Measurements from ENCODE around the gene BRCA1. TPM values are rescaled to one million over a fixed set of nuclear protein-coding genes. Genes with fewer than 3 reads are reported as not detected.
"Not testable (repeated sequence)": the region's sequence is repeated elsewhere in the genome, so short reads cannot be mapped to it uniquely, and the experiment has no call there.

The BRCA1 gene
- total and polyA plus RNA-seq, 3 experiments from 2014 or later = 3.3 to 71.5 (median 66.8) TPM

DNA sequence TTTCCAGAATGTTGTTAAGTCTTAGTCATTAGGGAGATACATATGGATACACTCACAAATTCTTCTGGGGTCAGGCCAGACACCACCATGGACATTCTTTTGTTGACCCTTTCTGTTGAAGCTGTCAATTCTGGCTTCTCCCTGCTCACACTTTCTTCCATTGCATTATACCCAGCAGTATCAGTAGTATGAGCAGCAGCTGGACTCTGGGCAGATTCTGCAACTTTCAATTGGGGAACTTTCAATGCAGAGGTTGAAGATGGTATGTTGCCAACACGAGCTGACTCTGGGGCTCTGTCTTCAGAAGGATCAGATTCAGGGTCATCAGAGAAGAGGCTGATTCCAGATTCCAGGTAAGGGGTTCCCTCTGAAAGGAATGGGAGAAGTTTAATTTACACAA lies 54.3 kb downstream of the BRCA1 start:
- Mint-ChIP-seq H3K9me3 (no peaks in the 10 kb centered on the region), H3K27ac (no peak overlapping the region), H3K4me3 (no peak overlapping the region), H3K27me3 (no peaks in the 10 kb centered on the region), H3K4me1 (no peaks in the 10 kb centered on the region), H3K36me3 (no peaks in the 10 kb centered on the region)
- ChIA-PET POLR2A (no interaction called here), CTCF (no interaction called here)
- Histone ChIP-seq H3K27me3 (ENCODE audit: insufficient read depth, low read length, poor library complexity, severe bottlenecking) (no peaks in the 10 kb centered on the region), H3K36me3 (ENCODE audit: insufficient read depth, low read length) (no peaks in the 10 kb centered on the region), H3K27ac (ENCODE audit: low read depth, low read length) (no peak overlapping the region), H3K4me1 (ENCODE audit: insufficient read depth, low read length) (no peaks in the 10 kb centered on the region), H3K9me3 (ENCODE audit: low read length) (no peaks in the 10 kb centered on the region), H3K4me3 (ENCODE audit: low read length) (no peak overlapping the region)
- DNase-seq = no peak

- Mint-ChIP-seq H3K4me1 (no peaks in the 10 kb centered on the region), H3K27me3 (no peaks in the 10 kb centered on the region), H3K9me3 (no peaks in the 10 kb centered on the region), H3K36me3 (no peaks in the 10 kb centered on the region), H3K27ac (peak overlapping the region in 1 of 8 donors; percentile 27), H3K4me3 (no peak overlapping the region)
- no peaks in the 10 kb centered on the region for H3K9me3 ChIP-seq (ENCODE audit: low read length)
- no peak overlapping the region for H3K4me3 ChIP-seq (ENCODE audit: low read length)
- H3K36me3 ChIP-seq (ENCODE audit: insufficient read depth, low read length) = no peaks in the 10 kb centered on the region
- no peaks in the 10 kb centered on the region for H3K4me1 ChIP-seq (ENCODE audit: insufficient read depth, low read length)
- ChIA-PET POLR2A (no interaction called here), CTCF (no interaction called here)
- no peak overlapping the region for H3K27ac ChIP-seq (ENCODE audit: low read depth, low read length)
- no peak for DNase-seq
- no peaks in the 10 kb centered on the region for H3K27me3 ChIP-seq (ENCODE audit: insufficient read depth, low read length, poor library complexity, severe bottlenecking)
Observed at GRCh38 chr17:43070257-43070656, 54.9 kb downstream of the BRCA1 start.

- no peaks in the 10 kb centered on the region for H3K9me3 ChIP-seq (ENCODE audit: low read length)
Observed at GRCh38 chr17:43069368-43069898, 55.7 kb downstream of the BRCA1 start.

DNA sequence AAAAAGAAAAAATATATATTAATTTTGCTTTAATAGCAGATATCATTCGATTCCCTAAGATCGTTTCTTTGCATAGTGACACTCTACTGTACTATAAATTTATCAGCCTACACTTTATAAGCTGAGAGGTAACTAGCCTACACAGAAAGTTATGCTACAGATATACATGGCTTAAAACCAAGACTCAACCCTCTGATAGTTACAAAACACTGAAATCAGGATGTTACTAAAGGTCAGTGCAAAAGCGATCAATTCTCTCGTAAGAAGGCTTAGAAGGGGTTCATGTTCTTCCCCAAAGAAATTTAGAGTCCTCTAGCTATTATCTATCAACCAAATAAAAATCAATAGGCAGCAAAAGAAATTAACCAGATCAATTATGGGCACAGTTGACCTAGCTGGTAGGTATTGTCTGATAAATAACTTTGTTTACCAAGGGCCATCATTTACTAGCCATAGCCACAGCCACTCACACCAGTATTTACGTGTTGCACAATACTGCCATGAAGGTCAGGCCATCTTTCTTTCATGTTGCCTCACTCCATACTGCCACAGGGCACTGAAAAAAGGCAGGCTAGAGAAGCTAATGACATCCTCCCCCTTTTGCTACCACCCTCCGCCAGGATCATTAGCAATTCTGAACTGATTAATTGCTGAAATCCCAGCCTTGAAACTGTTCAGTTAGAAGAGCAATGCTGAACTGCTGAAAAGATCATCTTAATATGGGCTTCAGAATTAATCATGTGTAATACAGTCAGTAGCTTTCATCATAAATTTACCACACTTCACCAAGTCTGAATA lies 56.4 kb downstream of the BRCA1 start:
- Mint-ChIP-seq H3K36me3 (no peaks in the 10 kb centered on the region), H3K27ac (peak overlapping the region in 1 of 8 donors; percentile 26), H3K27me3 (no peaks in the 10 kb centered on the region), H3K4me3 (no peak overlapping the region), H3K4me1 (no peaks in the 10 kb centered on the region), H3K9me3 (no peaks in the 10 kb centered on the region)
- Histone ChIP-seq H3K27ac (ENCODE audit: low read depth, low read length) (no peak overlapping the region), H3K9me3 (ENCODE audit: low read length) (no peaks in the 10 kb centered on the region), H3K27me3 (ENCODE audit: insufficient read depth, low read length, poor library complexity, severe bottlenecking) (no peaks in the 10 kb centered on the region), H3K36me3 (ENCODE audit: insufficient read depth, low read length) (no peaks in the 10 kb centered on the region), H3K4me1 (ENCODE audit: insufficient read depth, low read length) (no peaks in the 10 kb centered on the region), H3K4me3 (ENCODE audit: low read length) (no peak overlapping the region)
- DNase-seq = no peak
- ChIA-PET POLR2A (no interaction called here), CTCF (interaction anchor here (0.6 kb wide), 1 partner anchor 17 kb away, joined by 3 read pairs; no protein-coding TSS in a partner anchor)

More at GRCh38 chr17:43069368-43069898, 55.7 kb downstream of the BRCA1 start:
- Mint-ChIP-seq H3K4me1 (no peaks in the 10 kb centered on the region), H3K36me3 (no peaks in the 10 kb centered on the region), H3K4me3 (no peak overlapping the region), H3K9me3 (no peaks in the 10 kb centered on the region), H3K27me3 (no peaks in the 10 kb centered on the region), H3K27ac (no peak overlapping the region)
- Histone ChIP-seq H3K4me3 (ENCODE audit: low read length) (no peak overlapping the region), H3K36me3 (ENCODE audit: insufficient read depth, low read length) (no peaks in the 10 kb centered on the region), H3K27me3 (ENCODE audit: insufficient read depth, low read length, poor library complexity, severe bottlenecking) (no peaks in the 10 kb centered on the region), H3K4me1 (ENCODE audit: insufficient read depth, low read length) (no peaks in the 10 kb centered on the region), H3K27ac (ENCODE audit: low read depth, low read length) (no peak overlapping the region)
- ChIA-PET POLR2A (interaction anchor here (0.5 kb wide), 1 partner anchor 47 kb away, joined by 3 read pairs; no protein-coding TSS in a partner anchor), CTCF (no interaction called here)
- no peak for DNase-seq

DNA sequence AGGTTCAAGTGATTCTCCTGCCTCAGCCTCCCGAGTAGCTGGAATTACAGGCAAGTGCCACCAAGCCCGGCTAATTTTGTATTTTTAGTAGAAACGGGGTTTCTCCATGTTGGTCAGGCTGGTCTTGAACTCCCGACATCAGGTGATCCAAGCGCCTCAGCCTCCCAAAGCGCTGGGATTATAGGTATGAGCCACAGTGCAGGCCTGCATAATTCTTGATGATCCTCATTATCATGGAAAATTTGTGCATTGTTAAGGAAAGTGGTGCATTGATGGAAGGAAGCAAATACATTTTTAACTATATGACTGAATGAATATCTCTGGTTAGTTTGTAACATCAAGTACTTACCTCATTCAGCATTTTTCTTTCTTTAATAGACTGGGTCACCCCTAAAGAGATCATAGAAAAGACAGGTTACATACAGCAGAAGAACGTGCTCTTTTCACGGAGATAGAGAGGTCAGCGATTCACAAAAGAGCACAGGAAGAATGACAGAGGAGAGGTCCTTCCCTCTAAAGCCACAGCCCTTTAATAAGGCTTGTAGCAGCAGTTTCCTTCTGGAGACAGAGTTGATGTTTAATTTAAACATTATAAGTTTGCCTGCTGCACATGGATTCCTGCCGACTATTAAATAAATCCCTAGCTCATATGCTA lies 62.1 kb downstream of the BRCA1 start:
- CTCF ChIA-PET = no interaction called here

GRCh38 chr17:43056051-43056450 lies 69.1 kb downstream of the BRCA1 start:
- no peak overlapping the region for H3K27ac Mint-ChIP-seq
- ChIA-PET CTCF (no interaction called here), POLR2A (no interaction called here)
- Histone ChIP-seq H3K4me1 (ENCODE audit: insufficient read depth, low read length) (no peaks in the 10 kb centered on the region), H3K4me3 (ENCODE audit: low read length) (no peak overlapping the region), H3K27me3 (ENCODE audit: insufficient read depth, low read length, poor library complexity, severe bottlenecking) (no peaks in the 10 kb centered on the region), H3K9me3 (ENCODE audit: low read length) (no peaks in the 10 kb centered on the region), H3K27ac (ENCODE audit: low read depth, low read length) (no peak overlapping the region), H3K36me3 (ENCODE audit: insufficient read depth, low read length) (no peaks in the 10 kb centered on the region)
- H3K4me1 Mint-ChIP-seq = no peaks in the 10 kb centered on the region
- H3K4me3 Mint-ChIP-seq = no peak overlapping the region
- H3K36me3 Mint-ChIP-seq = peaks cover 0 to 5% (median 0%) of the 10 kb centered on the region in 3 donors
- no peak for DNase-seq
- no peaks in the 10 kb centered on the region for H3K27me3 Mint-ChIP-seq
- H3K9me3 Mint-ChIP-seq = no peaks in the 10 kb centered on the region

More for the DNA sequence above, 62.1 kb downstream of the BRCA1 start:
- H3K4me1 ChIP-seq (ENCODE audit: insufficient read depth, low read length) = no peaks in the 10 kb centered on the region
- no peak overlapping the region for H3K4me3 ChIP-seq (ENCODE audit: low read length)
- no peak overlapping the region for H3K27ac ChIP-seq (ENCODE audit: low read depth, low read length)
- Mint-ChIP-seq H3K27me3 (no peaks in the 10 kb centered on the region), H3K36me3 (peaks cover 0 to 2% (median 0%) of the 10 kb centered on the region in 3 donors), H3K27ac (no peak overlapping the region), H3K4me1 (no peaks in the 10 kb centered on the region), H3K9me3 (no peaks in the 10 kb centered on the region), H3K4me3 (no peak overlapping the region)
- H3K36me3 ChIP-seq (ENCODE audit: insufficient read depth, low read length) = no peaks in the 10 kb centered on the region
- H3K9me3 ChIP-seq (ENCODE audit: low read length) = no peaks in the 10 kb centered on the region
- DNase-seq = no peak
- H3K27me3 ChIP-seq (ENCODE audit: insufficient read depth, low read length, poor library complexity, severe bottlenecking) = no peaks in the 10 kb centered on the region
- POLR2A ChIA-PET = no interaction called here

DNA sequence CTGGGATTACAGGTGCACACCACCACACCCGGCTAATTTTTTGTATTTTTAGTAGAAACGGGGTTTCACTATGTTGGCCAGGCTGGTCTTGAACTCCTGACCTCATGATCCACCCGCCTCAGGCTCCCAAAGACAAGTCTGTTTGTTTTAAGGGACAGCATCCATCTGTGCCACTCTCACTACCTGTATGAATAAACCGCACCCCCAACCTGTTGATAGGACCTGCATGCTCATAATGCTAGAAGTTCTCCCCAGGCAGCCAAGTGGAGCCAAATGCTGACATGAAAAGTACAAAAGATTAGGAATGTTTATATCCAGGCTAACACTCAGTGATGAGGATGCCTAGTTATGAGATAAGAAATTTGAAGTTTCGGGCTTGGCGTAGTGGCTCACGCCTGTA lies 72.2 kb downstream of the BRCA1 start:
- H3K27me3 Mint-ChIP-seq; H3K9me3 Mint-ChIP-seq; H3K27me3 ChIP-seq (ENCODE audit: insufficient read depth, low read length, poor library complexity, severe bottlenecking); H3K4me1 Mint-ChIP-seq; H3K27ac ChIP-seq (ENCODE audit: low read depth, low read length); DNase-seq; H3K27ac Mint-ChIP-seq; H3K36me3 ChIP-seq (ENCODE audit: insufficient read depth, low read length); POLR2A ChIA-PET; H3K9me3 ChIP-seq (ENCODE audit: low read length); H3K4me3 Mint-ChIP-seq; H3K36me3 Mint-ChIP-seq; H3K4me1 ChIP-seq (ENCODE audit: insufficient read depth, low read length); H3K4me3 ChIP-seq (ENCODE audit: low read length); CTCF ChIA-PET: not testable (repeated sequence)

DNA sequence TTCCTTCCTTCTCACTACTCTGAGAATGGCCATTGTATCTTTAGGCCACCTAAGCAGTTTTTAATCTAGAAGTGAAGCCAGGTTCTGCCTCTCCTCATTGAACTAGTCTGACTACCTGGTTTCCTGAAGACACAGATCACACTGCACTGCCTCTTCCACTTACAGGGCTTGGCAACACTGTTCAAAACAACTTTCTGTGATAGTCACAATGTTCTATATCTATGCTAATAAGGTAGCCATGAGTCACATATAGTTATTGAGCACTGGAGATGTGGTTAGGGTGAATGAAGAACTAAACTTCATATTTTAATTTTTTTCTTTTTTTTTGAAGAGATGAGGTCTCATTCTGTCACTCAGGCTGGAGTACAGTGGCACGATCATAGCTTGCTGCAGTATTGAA lies 73.2 kb downstream of the BRCA1 start:
- peak overlapping the region in 1 of 8 donors; percentile 50 for H3K27ac Mint-ChIP-seq
- Histone ChIP-seq H3K9me3 (ENCODE audit: low read length) (no peaks in the 10 kb centered on the region), H3K27me3 (ENCODE audit: insufficient read depth, low read length, poor library complexity, severe bottlenecking) (no peaks in the 10 kb centered on the region), H3K36me3 (ENCODE audit: insufficient read depth, low read length) (no peaks in the 10 kb centered on the region), H3K4me3 (ENCODE audit: low read length) (no peak overlapping the region), H3K4me1 (ENCODE audit: insufficient read depth, low read length) (no peaks in the 10 kb centered on the region), H3K27ac (ENCODE audit: low read depth, low read length) (no peak overlapping the region)
- H3K9me3 Mint-ChIP-seq = no peaks in the 10 kb centered on the region
- no peaks in the 10 kb centered on the region for H3K27me3 Mint-ChIP-seq
- no peaks in the 10 kb centered on the region for H3K4me1 Mint-ChIP-seq
- peaks cover 0 to 5% (median 0%) of the 10 kb centered on the region in 3 donors for H3K36me3 Mint-ChIP-seq
- ChIA-PET CTCF (no interaction called here), POLR2A (no interaction called here)
- DNase-seq = no peak
- H3K4me3 Mint-ChIP-seq = no peak overlapping the region

Measured in CD8-positive, alpha-beta memory T cell (primary cell).